ENCODE measurements around the gene ARIH1. TPM values are rescaled to one million over a fixed set of nuclear protein-coding genes. Genes with fewer than 3 reads are reported as not detected.
"Not testable (repeated sequence)": the region's sequence is repeated elsewhere in the genome, so short reads cannot be mapped to it uniquely, and the experiment has no call there.

The ARIH1 gene
- total RNA-seq, 1 experiment from 2014 or later, result 192 TPM

DNA sequence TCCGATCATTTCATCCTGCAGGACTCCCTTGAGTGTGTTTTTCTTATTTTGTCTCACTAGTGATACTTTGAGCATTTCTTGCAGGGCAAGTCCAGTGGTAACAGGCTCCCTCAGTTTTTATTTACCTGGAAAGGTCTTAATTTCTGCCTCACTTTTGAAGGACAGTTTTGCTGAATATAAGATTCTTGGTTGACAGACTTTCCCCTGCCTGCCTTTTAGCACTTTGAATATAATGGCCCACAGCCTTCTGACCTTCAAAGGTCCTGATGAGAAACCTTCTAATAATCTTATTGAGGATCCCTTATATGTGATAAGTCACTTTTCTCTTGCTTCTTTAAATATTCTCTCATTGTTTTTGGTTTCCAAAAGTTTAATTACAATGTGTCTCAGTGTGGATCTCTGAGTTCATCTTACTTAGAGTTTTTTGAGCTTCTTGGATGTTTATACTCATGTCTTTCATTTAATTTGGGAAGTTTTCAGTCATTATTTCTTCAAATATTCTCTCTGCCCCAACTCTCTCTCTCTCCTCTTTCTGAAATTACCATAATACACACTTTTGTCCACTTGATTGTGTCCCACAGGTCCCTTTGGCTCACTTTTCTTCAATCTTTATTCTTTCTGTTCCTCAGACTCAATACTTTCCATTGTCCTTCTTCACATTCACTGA lies 36.3 kb upstream of the ARIH1 start:
- POLR2A ChIA-PET, result no interaction called here
- no peak for DNase-seq (ENCODE audit: low read depth, low spot score)
- Histone ChIP-seq H3K9me3 (ENCODE audit: control insufficient read depth, insufficient read depth, low read depth, low read length) (peaks cover 9% of the 10 kb centered on the region; the same call in 1 of the 2 replicates), H3K36me3 (ENCODE audit: control insufficient read depth, insufficient read depth, low read length) (no peaks in the 10 kb centered on the region), H3K4me3 (ENCODE audit: low read depth in 2 of 2, low read length in 2 of 2) (no peak overlapping the region), H3K4me1 (ENCODE audit: control insufficient read depth, insufficient read depth, low read length) (no peaks in the 10 kb centered on the region), H3K27me3 (ENCODE audit: control insufficient read depth, insufficient read depth, low read length) (peaks cover 7% of the 10 kb centered on the region; the same call in 1 of the 2 replicates), H3K27ac (ENCODE audit: low read length) (no peak overlapping the region)
- no peak for ATAC-seq
- CTCF ChIA-PET, result no interaction called here
- intact Hi-C loops (cut with micrococcal nuclease; ENCODE audit: unreplicated experiment), result no loop called here
- in situ Hi-C loops (cut with HindIII; ENCODE audit: low pct_unique_long_range_greater_than_20kb, low sequenced_read_pairs), result no loop called here
- no peak for TF ChIP-seq POLR2AphosphoS5 (IDR thresholded peaks at IDR 0.05; ENCODE audit: low read depth, low read length)
- TF ChIP-seq CTCF (IDR thresholded peaks at IDR 0.05), result no peak
- no peak for TF ChIP-seq TCF7L2 (IDR thresholded peaks at IDR 0.05; ENCODE audit: low read depth, low read length)
- BruUV-seq (replicated peaks), result no TSS peak

GRCh38 chr15:72442848-72443247 lies 31.3 kb upstream of the ARIH1 start:
- BruUV-seq (replicated peaks); H3K9me3 ChIP-seq (ENCODE audit: control insufficient read depth, insufficient read depth, low read depth, low read length); H3K36me3 ChIP-seq (ENCODE audit: control insufficient read depth, insufficient read depth, low read length); ATAC-seq; H3K27ac ChIP-seq (ENCODE audit: low read length); DNase-seq (ENCODE audit: low read depth, low spot score); CTCF ChIA-PET; H3K4me3 ChIP-seq (ENCODE audit: low read depth in 2 of 2, low read length in 2 of 2); POLR2A ChIA-PET; intact Hi-C loops (cut with micrococcal nuclease; ENCODE audit: unreplicated experiment); in situ Hi-C loops (cut with HindIII; ENCODE audit: low pct_unique_long_range_greater_than_20kb, low sequenced_read_pairs); H3K27me3 ChIP-seq (ENCODE audit: control insufficient read depth, insufficient read depth, low read length); H3K4me1 ChIP-seq (ENCODE audit: control insufficient read depth, insufficient read depth, low read length): not testable (repeated sequence)

DNA sequence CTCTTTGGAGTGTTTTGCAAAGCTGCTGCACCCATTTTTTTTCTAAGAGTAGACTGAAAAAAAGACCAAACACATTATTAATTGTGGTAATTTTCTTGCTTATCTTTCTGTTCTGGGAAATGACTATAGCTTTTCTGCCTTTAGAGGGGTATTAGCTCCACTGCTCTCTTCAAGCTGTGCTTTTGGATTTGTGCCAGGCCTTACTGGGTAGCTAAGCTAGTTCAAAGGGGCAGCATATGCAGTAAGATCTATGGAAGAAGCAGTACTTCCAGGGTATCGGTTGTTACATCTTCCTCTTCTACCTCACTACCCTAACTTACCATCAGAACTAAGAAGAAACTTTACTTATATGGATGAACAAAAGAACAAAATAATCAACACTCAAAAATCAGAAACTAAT lies 28.7 kb upstream of the ARIH1 start:
- in situ Hi-C loops (cut with HindIII; ENCODE audit: low pct_unique_long_range_greater_than_20kb, low sequenced_read_pairs) (no loop called here), intact Hi-C loops (cut with micrococcal nuclease; ENCODE audit: unreplicated experiment) (no loop called here)
- ChIA-PET CTCF (interaction anchor here (0.6 kb wide), 1 partner anchor 88 kb away, joined by 7 read pairs; no protein-coding TSS in a partner anchor), POLR2A (no interaction called here)
- H3K4me1 ChIP-seq (ENCODE audit: control insufficient read depth, insufficient read depth, low read length), result no peaks in the 10 kb centered on the region
- H3K4me3 ChIP-seq (ENCODE audit: low read depth in 2 of 2, low read length in 2 of 2), result no peak overlapping the region
- no peaks in the 10 kb centered on the region for H3K9me3 ChIP-seq (ENCODE audit: control insufficient read depth, insufficient read depth, low read depth, low read length)
- H3K27me3 ChIP-seq (ENCODE audit: control insufficient read depth, insufficient read depth, low read length), result no peaks in the 10 kb centered on the region
- H3K27ac ChIP-seq (ENCODE audit: low read length), result no peak overlapping the region
- TF ChIP-seq REST (IDR thresholded peaks at IDR 0.05; ENCODE audit: insufficient read depth in 1 of 2, low read depth in 2 of 2, low read length in 1 of 2), result no peak
- TF ChIP-seq TCF7L2 (IDR thresholded peaks at IDR 0.05; ENCODE audit: low read depth, low read length), result no peak
- TF ChIP-seq POLR2AphosphoS5 (IDR thresholded peaks at IDR 0.05; ENCODE audit: low read depth, low read length), result no peak
- DNase-seq (ENCODE audit: low read depth, low spot score), result no peak
- no peak for ATAC-seq
- BruUV-seq (replicated peaks), result no TSS peak
- H3K36me3 ChIP-seq (ENCODE audit: control insufficient read depth, insufficient read depth, low read length), result no peaks in the 10 kb centered on the region; the same call in 1 of the 2 replicates

Data from Panc1 (cell line).